ENCODE measurements around the gene ZBTB37.
"Not testable (repeated sequence)": the region's sequence is repeated elsewhere in the genome, so short reads cannot be mapped to it uniquely, and the experiment has no call there.

The ZBTB37 gene

DNA sequence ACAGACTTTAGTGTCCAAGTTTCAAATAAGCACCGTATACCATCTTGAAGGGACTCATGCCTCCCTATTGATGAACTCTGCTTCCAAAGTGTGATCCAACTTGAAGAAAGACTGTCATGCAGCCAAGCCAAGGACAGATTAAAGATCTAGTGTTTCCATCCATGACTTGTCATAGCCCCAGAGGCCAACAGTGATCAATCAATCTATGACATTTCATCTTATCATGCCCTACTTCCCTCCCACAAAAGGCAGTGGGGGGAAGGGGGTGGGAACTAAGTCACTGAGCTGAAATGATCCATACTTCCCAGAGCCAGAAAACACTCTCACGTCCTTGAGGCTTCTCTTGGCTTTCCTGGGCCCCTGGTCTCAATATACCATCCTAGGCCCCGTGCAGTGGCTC is 44.9 kb downstream of the ZBTB37 start:
- Histone ChIP-seq H3K27ac (no peak overlapping the region), H3K4me3 (no peak overlapping the region), H3K9me3 (ENCODE audit: low read depth, low read length) (no peaks in the 10 kb centered on the region), H3K36me3 (ENCODE audit: insufficient read depth, low read length) (no peaks in the 10 kb centered on the region), H3K9ac (ENCODE audit: insufficient read length) (no peak overlapping the region)
- DNase-seq (ENCODE audit: low read depth, low spot score): no peak
- no peak for TF ChIP-seq EZH2 (IDR thresholded peaks at IDR 0.05)
- TF ChIP-seq POLR2AphosphoS5 (IDR thresholded peaks at IDR 0.05; ENCODE audit: borderline replicate concordance, low read depth, low read length): no peak
- no peak for TF ChIP-seq FOXP2 (optimal IDR thresholded peaks at IDR 0.05; ENCODE audit: control extremely low read depth, extremely low read length, insufficient read depth)

DNA sequence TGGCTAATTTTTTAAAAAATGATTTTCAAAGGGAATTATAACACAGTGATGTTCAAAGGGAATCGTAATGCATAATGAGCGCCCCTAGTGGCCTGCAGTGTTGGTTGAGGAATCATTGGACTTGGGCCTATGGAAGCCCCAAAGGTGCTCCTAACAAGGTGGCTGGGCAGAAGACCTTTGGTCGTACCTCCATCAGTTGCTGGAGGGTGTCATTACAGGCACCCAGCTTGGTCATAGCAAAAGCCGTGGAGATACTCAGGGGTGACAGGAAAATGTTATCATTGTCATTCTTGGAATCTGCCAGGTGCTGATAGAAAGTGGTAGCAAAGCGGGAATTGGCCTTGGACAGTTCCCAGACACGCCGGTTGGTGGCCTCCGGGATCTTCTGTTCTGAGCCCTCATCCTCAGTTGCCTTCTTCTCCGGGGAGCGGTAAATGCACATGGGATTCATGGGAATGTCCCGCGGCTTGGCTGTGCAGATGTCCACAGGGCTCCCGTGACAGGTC is 46.2 kb downstream of the ZBTB37 start:
- H3K9ac ChIP-seq (ENCODE audit: insufficient read length): no peak overlapping the region
- H3K4me3 ChIP-seq: no peak overlapping the region
- no peak for DNase-seq (ENCODE audit: low read depth, low spot score)
- no peak overlapping the region for H3K27ac ChIP-seq
- H3K9me3 ChIP-seq (ENCODE audit: low read depth, low read length): no peaks in the 10 kb centered on the region
- H3K36me3 ChIP-seq (ENCODE audit: insufficient read depth, low read length): no peaks in the 10 kb centered on the region
- TF ChIP-seq EZH2 (IDR thresholded peaks at IDR 0.05) (no peak), FOXP2 (optimal IDR thresholded peaks at IDR 0.05; ENCODE audit: control extremely low read depth, extremely low read length, insufficient read depth) (no peak), POLR2AphosphoS5 (IDR thresholded peaks at IDR 0.05; ENCODE audit: borderline replicate concordance, low read depth, low read length) (no peak)

DNA sequence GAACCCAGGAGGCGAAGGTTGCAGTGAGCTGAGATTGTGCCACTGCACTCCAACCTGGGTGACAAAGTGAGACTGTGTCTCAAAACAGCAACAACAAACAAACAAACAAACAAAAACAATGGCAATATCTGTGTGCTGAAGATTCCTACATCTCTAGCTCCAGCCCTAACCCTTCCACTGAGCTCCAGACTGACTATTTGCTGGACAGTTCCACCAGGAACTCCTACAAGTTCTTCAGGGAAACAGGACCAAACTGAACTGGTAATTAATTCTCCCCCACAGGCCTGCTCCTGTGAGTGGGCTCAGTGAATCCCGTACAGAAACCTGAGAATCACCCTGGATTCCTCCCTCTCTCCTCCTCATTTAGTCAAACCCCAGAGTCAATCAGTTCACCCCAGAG is 47.4 kb downstream of the ZBTB37 start:
- TF ChIP-seq EZH2 (IDR thresholded peaks at IDR 0.05) (no peak), POLR2AphosphoS5 (IDR thresholded peaks at IDR 0.05; ENCODE audit: borderline replicate concordance, low read depth, low read length) (no peak), FOXP2 (optimal IDR thresholded peaks at IDR 0.05; ENCODE audit: control extremely low read depth, extremely low read length, insufficient read depth) (no peak)
- Histone ChIP-seq H3K27ac (no peak overlapping the region), H3K9ac (ENCODE audit: insufficient read length) (no peak overlapping the region), H3K9me3 (ENCODE audit: low read depth, low read length) (no peaks in the 10 kb centered on the region), H3K4me3 (no peak overlapping the region), H3K36me3 (ENCODE audit: insufficient read depth, low read length) (no peaks in the 10 kb centered on the region)
- DNase-seq (ENCODE audit: low read depth, low spot score): no peak

DNA sequence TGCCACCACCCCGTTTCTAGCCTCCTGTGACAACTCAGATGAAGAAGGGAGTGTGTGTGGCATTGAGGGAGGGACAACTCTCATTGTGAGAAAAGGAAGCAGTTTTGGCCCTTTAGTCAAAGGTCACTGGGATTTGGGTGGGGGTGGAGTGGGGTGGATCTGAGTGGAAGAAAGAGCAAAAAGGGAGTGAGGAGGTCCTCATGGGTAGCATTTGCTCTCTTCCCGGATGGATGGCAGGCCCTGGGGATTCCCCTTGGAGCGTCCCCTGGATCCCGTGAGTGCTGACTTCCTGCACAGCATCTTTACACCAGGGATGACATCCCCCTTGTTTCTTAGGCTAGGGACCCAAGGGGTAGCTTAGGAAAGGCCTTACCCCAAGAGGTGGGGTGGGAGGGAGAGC is 48.5 kb downstream of the ZBTB37 start:
- TF ChIP-seq EZH2 (IDR thresholded peaks at IDR 0.05): no peak
- no peak for TF ChIP-seq POLR2AphosphoS5 (IDR thresholded peaks at IDR 0.05; ENCODE audit: borderline replicate concordance, low read depth, low read length)
- no peak for TF ChIP-seq FOXP2 (optimal IDR thresholded peaks at IDR 0.05; ENCODE audit: control extremely low read depth, extremely low read length, insufficient read depth)
- H3K27ac ChIP-seq: no peak overlapping the region
- H3K9ac ChIP-seq (ENCODE audit: insufficient read length): no peak overlapping the region
- no peak overlapping the region for H3K4me3 ChIP-seq
- H3K9me3 ChIP-seq (ENCODE audit: low read depth, low read length): no peaks in the 10 kb centered on the region
- no peak for DNase-seq (ENCODE audit: low read depth, low spot score)
- no peaks in the 10 kb centered on the region for H3K36me3 ChIP-seq (ENCODE audit: insufficient read depth, low read length)

DNA sequence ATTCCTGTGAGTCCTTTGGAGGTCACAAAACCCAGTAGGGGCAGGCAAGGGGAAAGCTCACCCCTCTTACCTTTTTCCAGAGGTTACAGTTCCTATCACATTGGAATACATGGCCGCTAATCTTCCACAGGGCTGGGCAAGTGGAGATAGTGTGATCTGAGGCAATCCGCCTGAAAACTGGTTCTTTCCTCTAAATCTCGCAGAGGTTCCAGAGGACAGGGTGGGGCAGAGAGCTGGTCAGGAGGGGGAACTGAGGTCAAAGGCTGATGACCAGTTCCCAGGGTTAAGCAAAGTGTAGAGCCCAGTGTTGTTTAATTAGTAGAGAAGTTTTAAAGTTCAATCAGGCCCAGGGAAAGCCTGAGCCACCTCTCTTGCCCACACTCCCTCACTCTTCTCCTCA is 49.0 kb downstream of the ZBTB37 start, which contains the start of gene SERPINC1:
SERPINC1 (minus strand) TSS at position 179 of the 400 bp plus-strand sequence; CDS start at position 111, 68 bp downstream.
- no peak for TF ChIP-seq EZH2 (IDR thresholded peaks at IDR 0.05)
- TF ChIP-seq POLR2AphosphoS5 (IDR thresholded peaks at IDR 0.05; ENCODE audit: borderline replicate concordance, low read depth, low read length): no peak
- TF ChIP-seq FOXP2 (optimal IDR thresholded peaks at IDR 0.05; ENCODE audit: control extremely low read depth, extremely low read length, insufficient read depth): no peak
- H3K27ac ChIP-seq: no peak within 1 kb of the TSS
- H3K4me3 ChIP-seq: no peak within 1 kb of the TSS
- no peaks in the 10 kb centered on the region for H3K36me3 ChIP-seq (ENCODE audit: insufficient read depth, low read length)
- no peak within 1 kb of the TSS for H3K9ac ChIP-seq (ENCODE audit: insufficient read length)
- DNase-seq (ENCODE audit: low read depth, low spot score): no peak
- no peaks in the 10 kb centered on the region for H3K9me3 ChIP-seq (ENCODE audit: low read depth, low read length)

DNA sequence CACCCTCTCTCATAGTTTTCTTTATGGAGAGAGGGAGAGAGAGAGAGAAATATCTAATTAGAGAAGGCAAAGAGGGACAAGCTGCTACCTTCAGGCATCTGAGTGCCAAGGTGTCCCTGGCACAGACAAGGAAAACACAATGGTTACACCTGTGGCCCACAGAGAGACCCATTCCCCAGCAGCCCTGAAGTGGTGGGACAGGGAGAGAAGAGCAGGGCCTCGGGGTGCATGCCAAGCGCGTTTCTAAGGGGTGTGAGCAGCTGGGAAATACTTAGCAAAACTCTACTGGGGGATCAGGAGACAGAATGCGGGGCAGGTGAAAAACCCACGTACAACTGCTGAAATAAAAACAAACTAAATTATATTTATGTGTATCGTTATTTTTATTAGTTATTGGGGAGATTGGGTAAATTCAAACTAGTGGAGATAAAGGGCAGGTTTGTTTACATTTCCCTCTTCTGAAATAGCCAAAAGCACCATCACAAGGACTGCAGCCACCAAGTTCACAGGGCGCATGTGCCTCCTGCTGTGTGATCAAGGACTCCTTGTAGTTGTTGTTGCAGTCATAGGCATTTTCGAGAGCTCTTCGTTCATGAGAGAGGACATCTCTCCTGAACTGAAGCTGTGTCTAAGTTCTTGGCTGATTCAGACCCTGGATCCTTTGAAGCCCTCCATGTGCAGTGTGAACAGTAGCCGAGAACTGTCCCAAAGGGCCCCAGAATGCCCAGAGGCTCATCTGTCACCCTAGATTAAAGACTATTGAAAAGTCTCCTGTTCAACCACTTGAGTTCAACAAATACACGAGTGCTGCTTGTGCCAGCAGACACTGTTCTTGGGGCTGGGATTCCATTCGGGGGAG is 49.7 kb downstream of the ZBTB37 start:
- Histone ChIP-seq H3K9me3 (ENCODE audit: low read depth, low read length) (no peaks in the 10 kb centered on the region), H3K9ac (ENCODE audit: insufficient read length) (no peak overlapping the region), H3K36me3 (ENCODE audit: insufficient read depth, low read length) (no peaks in the 10 kb centered on the region), H3K27ac (no peak overlapping the region), H3K4me3 (no peak overlapping the region)
- TF ChIP-seq POLR2AphosphoS5 (IDR thresholded peaks at IDR 0.05; ENCODE audit: borderline replicate concordance, low read depth, low read length) (no peak), FOXP2 (optimal IDR thresholded peaks at IDR 0.05; ENCODE audit: control extremely low read depth, extremely low read length, insufficient read depth) (no peak), EZH2 (IDR thresholded peaks at IDR 0.05) (no peak)
- no peak for DNase-seq (ENCODE audit: low read depth, low spot score)

DNA sequence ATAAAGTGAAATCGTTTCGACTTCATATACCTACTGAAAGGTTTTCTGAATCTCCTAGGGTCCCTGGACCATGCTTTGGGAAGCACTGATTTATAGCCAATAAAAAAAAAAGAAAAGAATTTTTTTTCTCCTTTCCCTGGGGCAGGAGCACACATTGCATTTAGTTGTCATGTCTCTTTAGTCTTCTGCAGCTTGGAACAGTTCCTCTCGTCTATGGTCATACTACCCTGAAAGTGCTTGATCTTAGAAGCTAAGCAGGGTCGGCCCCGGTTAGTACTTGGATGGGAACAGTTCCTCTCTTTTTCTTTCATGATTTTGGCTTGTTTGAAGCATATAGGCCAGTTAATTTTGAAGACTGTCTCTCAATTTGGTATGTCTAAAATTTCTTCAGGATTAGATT is 52.7 kb downstream of the ZBTB37 start:
- DNase-seq (ENCODE audit: low read depth, low spot score): no peak
- H3K4me3 ChIP-seq: no peak overlapping the region
- no peak overlapping the region for H3K9ac ChIP-seq (ENCODE audit: insufficient read length)
- TF ChIP-seq POLR2AphosphoS5 (IDR thresholded peaks at IDR 0.05; ENCODE audit: borderline replicate concordance, low read depth, low read length) (no peak), EZH2 (IDR thresholded peaks at IDR 0.05) (no peak)
- H3K27ac ChIP-seq: no peak overlapping the region
- no peaks in the 10 kb centered on the region for H3K9me3 ChIP-seq (ENCODE audit: low read depth, low read length)
- no peaks in the 10 kb centered on the region for H3K36me3 ChIP-seq (ENCODE audit: insufficient read depth, low read length)

DNA sequence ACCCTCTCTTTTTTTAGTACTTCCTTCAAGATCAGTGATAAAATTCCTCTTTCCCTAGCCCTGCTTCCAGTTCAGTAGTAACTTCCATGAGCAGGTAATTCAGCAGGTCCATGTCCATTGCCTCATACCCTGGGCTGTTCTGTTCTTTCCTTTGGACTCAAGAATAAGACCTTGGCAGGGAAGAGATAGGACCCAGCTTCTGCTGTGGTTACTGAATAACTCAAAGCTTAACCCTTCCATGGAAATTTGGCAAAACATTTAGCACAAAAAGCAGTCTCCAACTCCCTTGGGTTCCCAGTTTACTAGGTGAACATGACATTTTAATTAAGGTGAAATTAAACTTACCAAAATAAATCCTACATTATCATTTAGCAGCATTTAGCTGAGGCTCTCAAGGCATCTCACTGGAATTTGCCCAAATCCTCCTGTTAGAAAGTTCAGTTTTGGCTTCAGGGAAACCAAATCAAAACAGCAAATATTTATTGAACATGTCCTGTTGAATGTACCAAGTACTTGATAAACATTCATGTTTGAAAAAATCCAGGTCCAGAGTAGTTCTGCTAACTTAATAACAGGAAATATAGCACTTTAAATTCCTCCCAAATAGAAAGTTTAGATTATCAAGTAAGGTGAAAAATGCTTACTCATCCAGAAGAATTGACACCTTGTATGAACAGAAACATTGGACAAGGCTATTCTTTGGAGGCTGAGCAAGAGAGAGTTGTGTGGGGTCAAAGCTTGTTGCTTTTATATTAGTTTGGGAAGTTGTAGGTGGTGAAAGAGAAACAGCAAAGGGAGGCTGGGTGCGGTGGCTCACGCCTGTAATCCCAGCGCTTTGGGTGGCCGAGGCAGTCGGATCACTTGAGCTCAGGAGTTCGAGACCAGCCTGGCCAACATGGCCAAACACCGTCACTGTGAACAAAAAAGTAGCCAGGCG is 57.4 kb downstream of the ZBTB37 start:
- TF ChIP-seq POLR2AphosphoS5 (IDR thresholded peaks at IDR 0.05; ENCODE audit: borderline replicate concordance, low read depth, low read length) (no peak), FOXP2 (optimal IDR thresholded peaks at IDR 0.05; ENCODE audit: control extremely low read depth, extremely low read length, insufficient read depth) (no peak), EZH2 (IDR thresholded peaks at IDR 0.05) (no peak)
- DNase-seq (ENCODE audit: low read depth, low spot score): no peak
- H3K4me3 ChIP-seq: no peak overlapping the region
- no peak overlapping the region for H3K9ac ChIP-seq (ENCODE audit: insufficient read length)
- H3K36me3 ChIP-seq (ENCODE audit: insufficient read depth, low read length): no peaks in the 10 kb centered on the region
- H3K9me3 ChIP-seq (ENCODE audit: low read depth, low read length): no peaks in the 10 kb centered on the region
- peak overlapping the region; percentile 54; the same call in 1 of the 2 replicates for H3K27ac ChIP-seq

DNA sequence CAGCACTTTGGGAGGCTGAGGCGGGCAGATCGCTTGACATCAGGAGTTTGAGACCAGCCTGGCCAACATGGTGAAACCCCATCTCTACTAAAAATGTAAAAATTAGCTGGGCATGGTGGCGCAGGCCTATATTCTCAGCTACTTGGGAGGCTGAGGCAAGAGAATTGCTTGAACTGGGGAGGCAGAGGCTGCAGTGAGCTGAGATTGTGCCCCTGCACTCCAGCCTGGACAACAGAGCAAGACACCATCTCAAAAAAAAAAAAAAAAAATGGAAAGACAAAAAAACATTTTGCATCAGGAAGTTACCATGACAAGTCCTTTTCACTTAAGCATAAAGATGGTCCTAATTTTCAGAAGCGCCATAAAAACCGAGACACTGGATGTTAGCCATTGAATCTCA is 62.4 kb downstream of the ZBTB37 start:
- H3K27ac ChIP-seq; H3K9me3 ChIP-seq (ENCODE audit: low read depth, low read length); H3K36me3 ChIP-seq (ENCODE audit: insufficient read depth, low read length); H3K4me3 ChIP-seq; H3K9ac ChIP-seq (ENCODE audit: insufficient read length); DNase-seq (ENCODE audit: low read depth, low spot score): not testable (repeated sequence)

Data from SK-N-MC (cell line).